ENCODE data around the gene ZDHHC22. TPM values are rescaled to one million over a fixed set of nuclear protein-coding genes. Genes with fewer than 3 reads are reported as not detected.

The ZDHHC22 gene
- total RNA-seq, 1 experiment from 2014 or later = 11.3 TPM

- Histone ChIP-seq H2BK15ac (ENCODE audit: low read depth, low read length) (no peak overlapping the region), H2BK12ac (ENCODE audit: insufficient read length, low read depth, low read length) (no peak overlapping the region), H3K56ac (ENCODE audit: insufficient read length, low read depth, low read length) (no peak overlapping the region), H3K23me2 (ENCODE audit: insufficient read length, low read depth, low read length, poor library complexity, severe bottlenecking) (no peaks in the 10 kb centered on the region), H3K4ac (ENCODE audit: low read depth, low read length) (no peak overlapping the region), H3K9ac (ENCODE audit: extremely low read depth, insufficient read length, low read length) (no peak overlapping the region), H3K18ac (ENCODE audit: insufficient read length, low read depth, low read length) (no peak overlapping the region), H4K8ac (replicated peaks; ENCODE audit: insufficient read length, low read depth, low read length) (no peak overlapping the region), H2AFZ (ENCODE audit: low read length) (no peak overlapping the region), H4K20me1 (ENCODE audit: control insufficient read depth, insufficient read depth, insufficient read length) (no peaks in the 10 kb centered on the region), H3K79me1 (ENCODE audit: insufficient read depth, low read depth, low read length, poor library complexity, severe bottlenecking) (peaks cover 4% of the 10 kb centered on the region), H3K23ac (ENCODE audit: insufficient read length, low read depth, low read length) (no peak overlapping the region), H3K14ac (ENCODE audit: insufficient read depth, low read length) (no peak overlapping the region), H2AK5ac (ENCODE audit: insufficient read length, low read length) (no peak overlapping the region), H3K4me2 (ENCODE audit: insufficient read depth, insufficient read length, low read length) (no peak overlapping the region), H2BK120ac (ENCODE audit: low read depth, low read length, poor library complexity, severe bottlenecking) (no peak overlapping the region), H3K27me3 (ENCODE audit: insufficient read depth, low read length) (no peaks in the 10 kb centered on the region; the same call in 1 of the 2 replicates), H3K27ac (ENCODE audit: insufficient read length, low read depth, low read length) (no peak overlapping the region), H3K79me2 (ENCODE audit: insufficient read depth, low read length) (no peaks in the 10 kb centered on the region), H3K9me3 (ENCODE audit: control insufficient read depth, low read depth, low read length) (no peaks in the 10 kb centered on the region), H2BK5ac (ENCODE audit: insufficient read length, low read length) (no peak overlapping the region), H4K91ac (ENCODE audit: insufficient read length, low read depth, low read length) (no peak overlapping the region), H3K4me1 (ENCODE audit: insufficient read depth, low read length) (peaks cover 13% of the 10 kb centered on the region), H4K5ac (ENCODE audit: insufficient read length, low read depth, low read length) (no peak overlapping the region), H2BK20ac (ENCODE audit: low read depth, low read length, poor library complexity, severe bottlenecking) (no peak overlapping the region), H3T11ph (ENCODE audit: low read length) (no peak overlapping the region)
- H3K9me3 Mint-ChIP-seq = no peaks in the 10 kb centered on the region
- peaks cover 21 to 57% (median 32%) of the 10 kb centered on the region in 3 experiments; a peak in 6 of 7 replicates for H3K36me3 Mint-ChIP-seq (ENCODE audit: insufficient read depth in 1 of 3, low read depth in 3 of 3)
- DNase-seq = no peak
- peak overlapping the region in 2 of 3 experiments; percentile 4 to 74; a peak in 2 of 7 replicates for H3K27ac Mint-ChIP-seq
- WGBS (ENCODE audit: extremely low coverage, insufficient read length, low lambda C conversion rate) = no CpG with 5 or more reads among the region's 2 CpGs
- no peak overlapping the region for H3K4me3 Mint-ChIP-seq
- TF ChIP-seq CTCF (conservative IDR thresholded peaks at IDR 0.05) = no peak
- H3K4me1 Mint-ChIP-seq = peaks cover 24 to 25% of the 10 kb centered on the region in 2 experiments
- H3K27me3 Mint-ChIP-seq (ENCODE audit: low read depth) = no peaks in the 10 kb centered on the region
Observed at GRCh38 chr14:77116172-77116817, 25.3 kb downstream of the ZDHHC22 start.

All from H9 (cell line).